Bronchial epithelial cell (primary cell): ENCODE results near the gene DENND1A. TPM values are rescaled to one million over a fixed set of nuclear protein-coding genes. Genes with fewer than 3 reads are reported as not detected.

Source experiments
- DNase-seq: peaks from one replicate; pipeline ENCODE4 v3.0.0-alpha.2; 2010; ENCODE audit warnings: low read depth
- FAIRE-seq: peaks from 2 replicates; lab custom pipeline; 2011; peaks lifted over from hg19 to GRCh38; lab: Jason Lieb, UNC
- H3K27me3 ChIP-seq: 2 replicates; pipeline ENCODE4 v1.5.1; 2011; ENCODE audit warnings: low read length; ENCODE audit not compliant: control insufficient read depth, insufficient read depth
- H3K36me3 ChIP-seq: 2 replicates; pipeline ENCODE4 v1.5.1; 2011; ENCODE audit warnings: low read length; ENCODE audit not compliant: control insufficient read depth, insufficient read depth
- H3K4me3 ChIP-seq: 2 replicates; pipeline ENCODE4 v1.5.1; 2011; ENCODE audit warnings: mild to moderate bottlenecking, low read depth, low read length, control low read depth
- total RNA-seq: library from RNA; depleted of rRNA; stranded (reverse); fragments of >200 nt; gene quantifications from 2 replicates; pipeline ENCODE4 v1.2.1, GENCODE V29; 2014
- TF ChIP-seq, protein P1 (sequence below): IDR thresholded peaks from 2 replicates; pipeline ENCODE4 v1.5.1; 2011; ENCODE audit warnings: mild to moderate bottlenecking, moderate library complexity, low read length, control low read depth, inconsistent platforms; ENCODE audit not compliant: insufficient read depth, severe bottlenecking

Gene DENND1A
- total RNA-seq, 1 donor from 2014 or later = 6.1 TPM

DNA sequence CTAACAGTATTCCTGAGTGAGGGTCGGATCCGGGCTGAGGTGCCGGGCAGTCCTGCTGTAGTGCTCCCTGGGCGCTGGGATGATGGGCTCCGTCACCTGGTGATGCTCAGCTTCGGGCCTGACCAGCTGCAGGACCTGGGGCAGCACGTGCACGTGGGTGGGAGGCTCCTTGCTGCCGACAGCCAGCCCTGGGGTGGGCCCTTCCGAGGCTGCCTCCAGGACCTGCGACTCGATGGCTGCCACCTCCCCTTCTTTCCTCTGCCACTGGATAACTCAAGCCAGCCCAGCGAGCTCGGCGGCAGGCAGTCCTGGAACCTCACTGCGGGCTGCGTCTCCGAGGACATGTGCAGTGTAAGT is 558.7 kb downstream of the DENND1A start:
- DNase-seq (no peak), FAIRE-seq (no peak)
- Histone ChIP-seq H3K4me3 (no peak overlapping the region), H3K36me3 (no peaks in the 10 kb centered on the region), H3K27me3 (peaks cover 32% of the 10 kb centered on the region)
- TF ChIP-seq, protein P1, sequence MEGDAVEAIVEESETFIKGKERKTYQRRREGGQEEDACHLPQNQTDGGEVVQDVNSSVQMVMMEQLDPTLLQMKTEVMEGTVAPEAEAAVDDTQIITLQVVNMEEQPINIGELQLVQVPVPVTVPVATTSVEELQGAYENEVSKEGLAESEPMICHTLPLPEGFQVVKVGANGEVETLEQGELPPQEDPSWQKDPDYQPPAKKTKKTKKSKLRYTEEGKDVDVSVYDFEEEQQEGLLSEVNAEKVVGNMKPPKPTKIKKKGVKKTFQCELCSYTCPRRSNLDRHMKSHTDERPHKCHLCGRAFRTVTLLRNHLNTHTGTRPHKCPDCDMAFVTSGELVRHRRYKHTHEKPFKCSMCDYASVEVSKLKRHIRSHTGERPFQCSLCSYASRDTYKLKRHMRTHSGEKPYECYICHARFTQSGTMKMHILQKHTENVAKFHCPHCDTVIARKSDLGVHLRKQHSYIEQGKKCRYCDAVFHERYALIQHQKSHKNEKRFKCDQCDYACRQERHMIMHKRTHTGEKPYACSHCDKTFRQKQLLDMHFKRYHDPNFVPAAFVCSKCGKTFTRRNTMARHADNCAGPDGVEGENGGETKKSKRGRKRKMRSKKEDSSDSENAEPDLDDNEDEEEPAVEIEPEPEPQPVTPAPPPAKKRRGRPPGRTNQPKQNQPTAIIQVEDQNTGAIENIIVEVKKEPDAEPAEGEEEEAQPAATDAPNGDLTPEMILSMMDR = no peak

DNA sequence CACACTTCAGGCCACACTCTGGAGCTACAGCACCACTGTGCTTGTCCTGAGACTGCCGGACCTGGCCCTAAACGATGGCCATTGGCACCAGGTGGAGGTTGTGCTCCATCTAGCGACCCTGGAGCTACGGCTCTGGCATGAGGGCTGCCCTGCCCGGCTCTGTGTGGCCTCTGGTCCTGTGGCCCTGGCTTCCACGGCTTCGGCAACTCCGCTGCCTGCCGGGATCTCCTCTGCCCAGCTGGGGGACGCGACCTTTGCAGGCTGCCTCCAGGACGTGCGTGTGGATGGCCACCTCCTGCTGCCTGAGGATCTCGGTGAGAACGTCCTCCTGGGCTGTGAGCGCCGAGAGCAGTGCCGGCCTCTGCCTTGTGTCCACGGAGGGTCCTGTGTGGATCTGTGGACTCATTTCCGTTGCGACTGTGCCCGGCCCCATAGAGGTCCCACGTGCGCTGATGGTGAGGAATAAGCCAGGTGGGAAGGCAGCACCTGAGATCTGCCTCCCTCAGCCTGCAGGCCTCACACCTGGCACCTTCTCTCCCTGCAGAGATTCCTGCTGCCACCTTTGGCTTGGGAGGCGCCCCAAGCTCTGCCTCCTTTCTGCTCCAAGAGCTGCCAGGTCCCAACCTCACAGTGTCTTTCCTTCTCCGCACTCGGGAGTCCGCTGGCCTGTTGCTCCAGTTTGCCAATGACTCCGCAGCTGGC is 559.2 kb downstream of the DENND1A start:
- no peaks in the 10 kb centered on the region for H3K36me3 ChIP-seq
- H3K27me3 ChIP-seq = peaks cover 29% of the 10 kb centered on the region
- TF ChIP-seq, protein P1 = no peak
- peak; percentile 70 for FAIRE-seq
- H3K4me3 ChIP-seq = no peak overlapping the region
- DNase-seq = no peak

DNA sequence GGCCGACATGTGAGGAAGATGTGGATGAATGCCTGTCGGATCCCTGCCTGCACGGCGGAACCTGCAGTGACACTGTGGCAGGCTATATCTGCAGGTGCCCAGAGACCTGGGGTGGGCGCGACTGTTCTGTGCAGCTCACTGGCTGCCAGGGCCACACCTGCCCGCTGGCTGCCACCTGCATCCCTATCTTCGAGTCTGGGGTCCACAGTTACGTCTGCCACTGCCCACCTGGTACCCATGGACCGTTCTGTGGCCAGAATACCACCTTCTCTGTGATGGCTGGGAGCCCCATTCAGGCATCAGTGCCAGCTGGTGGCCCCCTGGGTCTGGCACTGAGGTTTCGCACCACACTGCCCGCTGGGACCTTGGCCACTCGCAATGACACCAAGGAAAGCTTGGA is 559.8 kb downstream of the DENND1A start:
- peak; percentile 28 for FAIRE-seq
- TF ChIP-seq, protein P1 = no peak
- Histone ChIP-seq H3K36me3 (no peaks in the 10 kb centered on the region), H3K27me3 (peaks cover 25% of the 10 kb centered on the region), H3K4me3 (no peak overlapping the region)
- DNase-seq = no peak

DNA sequence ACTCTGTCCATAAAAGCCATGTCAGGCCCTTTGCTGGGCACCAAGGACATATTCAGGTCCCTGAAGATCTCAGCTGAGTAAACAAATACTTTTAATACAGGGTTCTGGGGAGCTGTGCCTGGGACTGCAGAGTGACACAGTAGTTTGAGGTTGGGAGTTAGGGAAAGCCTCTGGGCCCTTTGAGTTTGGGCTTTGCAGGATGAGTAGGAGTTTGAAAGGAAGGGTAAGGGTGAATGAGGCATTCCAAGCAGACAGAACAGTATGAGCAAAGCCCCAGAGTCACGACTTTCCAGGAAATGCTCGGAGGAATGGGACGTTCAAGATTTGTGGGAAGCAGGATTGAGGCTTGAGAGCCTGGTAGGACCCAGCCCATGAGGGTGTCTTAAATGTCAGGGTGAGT is 560.6 kb downstream of the DENND1A start:
- no peak for FAIRE-seq
- DNase-seq = no peak
- Histone ChIP-seq H3K27me3 (peaks cover 18% of the 10 kb centered on the region), H3K36me3 (no peaks in the 10 kb centered on the region), H3K4me3 (no peak overlapping the region)
- TF ChIP-seq, protein P1 = no peak

DNA sequence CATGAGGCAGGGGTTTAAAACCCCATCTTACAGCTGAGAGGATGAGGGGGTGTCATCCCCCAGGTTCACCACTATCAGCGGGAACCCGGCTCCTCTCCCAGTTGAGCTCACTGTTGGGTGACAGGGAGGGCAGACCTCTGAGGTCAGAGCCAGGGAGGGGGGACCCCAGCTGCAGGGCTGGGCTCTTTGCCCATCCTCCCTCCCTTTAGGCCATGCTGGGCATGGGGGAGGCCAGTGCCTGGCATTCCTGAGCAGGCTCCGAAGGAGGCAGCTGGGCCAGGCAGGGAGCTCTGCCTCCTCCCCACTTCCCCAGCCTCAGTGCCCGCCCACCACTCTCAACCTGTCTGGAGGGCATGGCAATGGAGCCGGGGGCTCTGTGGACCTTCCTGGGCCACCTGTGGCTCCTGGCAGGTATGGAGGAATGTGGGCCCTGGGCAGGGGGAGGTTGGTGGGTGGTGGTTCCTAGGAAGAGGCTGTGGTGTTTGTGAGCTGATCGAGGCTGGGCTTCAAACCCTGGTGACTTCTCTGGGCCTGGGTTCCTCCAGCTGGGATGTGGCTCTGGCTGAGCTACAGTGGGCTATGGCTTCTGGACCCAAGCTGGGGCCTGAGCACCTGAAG is 561.3 kb downstream of the DENND1A start:
- TF ChIP-seq, protein P1 = no peak
- Histone ChIP-seq H3K4me3 (no peak overlapping the region), H3K27me3 (peaks cover 11% of the 10 kb centered on the region), H3K36me3 (no peaks in the 10 kb centered on the region)
- DNase-seq = no peak
- no peak for FAIRE-seq
